Thyroid gland (tissue), 4 donors: Measurements from ENCODE around the gene ATRNL1. TPM values are rescaled to one million over a fixed set of nuclear protein-coding genes. Genes with fewer than 3 reads are reported as not detected.

Experiments
- DNase-seq, 2 donors: peaks; one replicate each; pipeline ENCODE4 v3.0.0-alpha.2; 2019
- H3K27ac ChIP-seq, 3 donors: fragments of 200-600 bp; sonication (generic); 1 replicate in 2 of 3; 2 replicates in 1 of 3; pipeline ENCODE4 v1.5.1; 2016 to 2019; ENCODE audit warnings: mild to moderate bottlenecking in 1 of 3, moderate library complexity in 1 of 3
- H3K27me3 ChIP-seq: fragments of 200-600 bp; sonication (generic); one replicate; pipeline ENCODE4 v1.5.1; 2019
- H3K36me3 ChIP-seq, 2 donors: fragments of 200-600 bp; sonication (generic); one replicate each; pipeline ENCODE4 v1.5.1; 2016 to 2019
- H3K4me1 ChIP-seq, 2 donors: fragments of 200-600 bp; sonication (generic); one replicate each; pipeline ENCODE4 v1.5.1; 2017 to 2019
- H3K4me3 ChIP-seq, 3 donors: fragments of 200-600 bp; sonication (generic); replicated peaks in 1 of 3; 1 replicate in 2 of 3; 2 replicates in 1 of 3; pipeline ENCODE4 v1.5.1; 2016; ENCODE audit warnings: mild to moderate bottlenecking in 1 of 3
- H3K9me3 ChIP-seq: fragments of 200-600 bp; sonication (generic); one replicate; pipeline ENCODE4 v1.5.1; 2017
- CTCF ChIP-seq, 6 experiments: fragments of 200-600 bp in 3 of 6; fragments of 450-650 bp in 3 of 6; sonication (generic) in 3 of 6; IDR thresholded peaks; one replicate each; pipeline ENCODE4 v1.5.1; 2016 to 2019; ENCODE audit warnings: antibody characterized with exemption in 6 of 6, mild to moderate bottlenecking in 2 of 6, inconsistent platforms in 1 of 6, moderate library complexity in 1 of 6
- POLR2A ChIP-seq, 2 donors: fragments of 450-650 bp; IDR thresholded peaks; one replicate each; pipeline ENCODE4 v1.6.1; 2017; ENCODE audit warnings: antibody characterized with exemption in 2 of 2, mild to moderate bottlenecking in 2 of 2, moderate library complexity in 1 of 2
- WGBS, 2 donors: methylation state at CpG; one replicate each; pipeline ENCODE4 v1.1.5; 2017; 5-methylcytosine and 5-hydroxymethylcytosine counted together
- intact Hi-C: fragments of 100-400 bp; cut with DNase I; formaldehyde crosslinking; loops from one replicate; pipeline ENCODE4 v1.15.1; 2023
- total RNA-seq, 4 donors: library from RNA; depleted of rRNA; stranded (reverse); fragments of >200 nt; gene quantifications; one replicate each; pipeline ENCODE4 v1.2.3, GENCODE V29; 2016

The ATRNL1 gene
- total RNA-seq, 4 donors from 2014 or later, result 2.3 to 6.3 (median 3.8) TPM

- Histone ChIP-seq H3K27ac (no peak overlapping the region), H3K27me3 (no peaks in the 10 kb centered on the region), H3K4me1 (peaks cover 5 to 10% of the 10 kb centered on the region in 2 donors), H3K4me3 (no peak overlapping the region), H3K9me3 (no peaks in the 10 kb centered on the region), H3K36me3 (no peaks in the 10 kb centered on the region)
- no peak for TF ChIP-seq CTCF (IDR thresholded peaks at IDR 0.05)
- no peak for TF ChIP-seq POLR2A (IDR thresholded peaks at IDR 0.05)
- DNase-seq, result no peak
- 50 to 67% methylated on average over 1 of the region's 1 CpG for WGBS, 2 donors
- intact Hi-C loops, result no loop called here
These were observed 892.6 kb downstream of the ATRNL1 start for GRCh38 chr10:115985786-115986185.

- H3K27ac ChIP-seq, result no peak overlapping the region
- no peaks in the 10 kb centered on the region for H3K9me3 ChIP-seq
- H3K36me3 ChIP-seq, result no peaks in the 10 kb centered on the region
- no peaks in the 10 kb centered on the region for H3K4me1 ChIP-seq
- H3K4me3 ChIP-seq, result no peak overlapping the region
- DNase-seq, result no peak
- intact Hi-C loops, result no loop called here
- H3K27me3 ChIP-seq, result no peaks in the 10 kb centered on the region
- WGBS, 2 donors, result 93 to 94% methylated on average over 3 of the region's 3 CpGs
- TF ChIP-seq POLR2A (IDR thresholded peaks at IDR 0.05) (no peak), CTCF (IDR thresholded peaks at IDR 0.05) (no peak)
These were observed 895.2 kb downstream of the ATRNL1 start for GRCh38 chr10:115988380-115988779.

GRCh38 chr10:115989621-115990020 lies 896.5 kb downstream of the ATRNL1 start:
- H3K36me3 ChIP-seq, result no peaks in the 10 kb centered on the region
- whole genome bisulfite sequencing, 2 donors, result 90 to 93% methylated on average over 3 of the region's 3 CpGs
- no peak for DNase-seq
- TF ChIP-seq POLR2A (IDR thresholded peaks at IDR 0.05) (no peak), CTCF (IDR thresholded peaks at IDR 0.05) (no peak)
- no peaks in the 10 kb centered on the region for H3K9me3 ChIP-seq
- no peaks in the 10 kb centered on the region for H3K27me3 ChIP-seq
- no peak overlapping the region for H3K27ac ChIP-seq
- no peaks in the 10 kb centered on the region for H3K4me1 ChIP-seq
- no peak overlapping the region for H3K4me3 ChIP-seq
- intact Hi-C loops, result no loop called here

GRCh38 chr10:115992236-115992986 lies 899.2 kb downstream of the ATRNL1 start:
- intact Hi-C loops, result no loop called here
- Histone ChIP-seq H3K27ac (no peak overlapping the region), H3K4me1 (no peaks in the 10 kb centered on the region), H3K36me3 (no peaks in the 10 kb centered on the region), H3K9me3 (no peaks in the 10 kb centered on the region), H3K4me3 (no peak overlapping the region), H3K27me3 (no peaks in the 10 kb centered on the region)
- 50 to 61% methylated on average over 5 of the region's 5 CpGs for WGBS, 2 donors
- DNase-seq, result no peak
- TF ChIP-seq CTCF (IDR thresholded peaks at IDR 0.05) (no peak), POLR2A (IDR thresholded peaks at IDR 0.05) (no peak)

- Histone ChIP-seq H3K4me1 (peaks cover 4% of the 10 kb centered on the region in 2 donors), H3K9me3 (no peaks in the 10 kb centered on the region), H3K4me3 (no peak overlapping the region), H3K27ac (no peak overlapping the region), H3K36me3 (no peaks in the 10 kb centered on the region), H3K27me3 (no peaks in the 10 kb centered on the region)
- no peak for DNase-seq
- intact Hi-C loops, result no loop called here
- WGBS, 2 donors, result 78 to 80% methylated on average over 1 of the region's 1 CpG
- TF ChIP-seq POLR2A (IDR thresholded peaks at IDR 0.05) (no peak), CTCF (IDR thresholded peaks at IDR 0.05) (no peak)
These were observed 902.9 kb downstream of the ATRNL1 start for GRCh38 chr10:115996031-115996430.
